HEK293 (cell line): ENCODE data around the gene ARHGAP25.

Experiments used
- CTCF ChIA-PET: fragments of 350-600 bp; formaldehyde crosslinking; extraction: SDS; loops from one replicate; lab custom pipeline; 2021; ENCODE audit warnings: antibody characterized with exemption; lab: Yijun Ruan, JAX
- POLR2A ChIA-PET: fragments of 300-600 bp; formaldehyde crosslinking; extraction: SDS; loops from one replicate; lab custom pipeline; 2020; ENCODE audit warnings: antibody characterized with exemption, inconsistent platforms; lab: Yijun Ruan, JAX
- H3K27ac ChIP-seq: fragments of 200-500 bp; sonication (Bioruptor generic); 2 replicates; pipeline ENCODE4 v1.5.1; 2014; ENCODE audit warnings: low read depth, low read length, control low read depth, inconsistent platforms; ENCODE audit errors: extremely low read depth
- H3K36me3 ChIP-seq, 2 experiments: fragments of 200-500 bp in 1 of 2; sonication (Bioruptor generic) in 1 of 2; 1 replicate in 1 of 2; 2 replicates in 1 of 2; pipeline ENCODE4 v1.5.1; 2014 to 2017; ENCODE audit warnings: inconsistent platforms in 2 of 2, low read length in 2 of 2; ENCODE audit not compliant: control insufficient read depth in 2 of 2, insufficient read depth in 1 of 2
- H3K4me1 ChIP-seq: fragments of 200-500 bp; sonication (Bioruptor generic); 2 replicates; pipeline ENCODE4 v1.5.1; 2014; ENCODE audit warnings: mild to moderate bottlenecking, low read length, inconsistent platforms; ENCODE audit not compliant: control insufficient read depth, insufficient read depth
- H3K4me3 ChIP-seq: 2 replicates; pipeline ENCODE4 v1.5.1; 2011; ENCODE audit warnings: low read depth, mild to moderate bottlenecking, control low read depth, low read length, moderate library complexity
- H3K9me3 ChIP-seq: fragments of 200-500 bp; sonication (Bioruptor generic); 2 replicates; pipeline ENCODE4 v1.5.1; 2014; ENCODE audit warnings: low read depth, low read length, inconsistent platforms; ENCODE audit not compliant: control insufficient read depth, insufficient read depth
- BCL6B ChIP-seq: fragments of 450-650 bp; formaldehyde crosslinking; IDR thresholded peaks from 2 replicates; pipeline ENCODE4 v1.5.1; 2017; ENCODE audit warnings: missing biosample characterization, missing genetic modification characterization
- GLIS2 ChIP-seq: fragments of 450-650 bp; formaldehyde crosslinking; IDR thresholded peaks from 2 replicates; pipeline ENCODE4 v1.5.1; 2016; ENCODE audit warnings: missing biosample characterization, missing genetic modification characterization
- KLF9 ChIP-seq: fragments of 450-650 bp; formaldehyde crosslinking; IDR thresholded peaks from 2 replicates; pipeline ENCODE4 v1.5.1; 2016; ENCODE audit warnings: missing biosample characterization, missing genetic modification characterization, low read depth
- MYNN ChIP-seq: fragments of 450-650 bp; formaldehyde crosslinking; IDR thresholded peaks from 2 replicates; pipeline ENCODE4 v1.5.1; 2016; ENCODE audit warnings: missing biosample characterization, missing genetic modification characterization, borderline replicate concordance
- MZF1 ChIP-seq: fragments of 450-650 bp; formaldehyde crosslinking; IDR thresholded peaks from 2 replicates; pipeline ENCODE4 v1.5.1; 2017; ENCODE audit warnings: missing biosample characterization, missing genetic modification characterization, borderline replicate concordance
- OVOL3 ChIP-seq: fragments of 450-650 bp; formaldehyde crosslinking; IDR thresholded peaks from 2 replicates; pipeline ENCODE4 v1.5.1; 2016; ENCODE audit warnings: missing biosample characterization, missing genetic modification characterization
- PBX3 ChIP-seq: sonication (generic); formaldehyde crosslinking; IDR thresholded peaks from 2 replicates; pipeline ENCODE4 v1.8.1; 2022; ENCODE audit warnings: mild to moderate bottlenecking, moderate library complexity, missing genetic modification reagents
- TCF7L2 ChIP-seq: IDR thresholded peaks from 2 replicates; pipeline ENCODE4 v1.6.1; 2011; ENCODE audit warnings: low read depth, mild to moderate bottlenecking, inconsistent platforms, low read length, moderate library complexity, borderline replicate concordance
- ZBTB11 ChIP-seq: fragments of 450-650 bp; formaldehyde crosslinking; conservative IDR thresholded peaks from 2 replicates; pipeline ENCODE4 v1.5.1; 2016; ENCODE audit warnings: low read depth, missing biosample characterization, missing genetic modification characterization
- ZBTB17 ChIP-seq: fragments of 450-650 bp; formaldehyde crosslinking; IDR thresholded peaks from 2 replicates; pipeline ENCODE4 v1.5.1; 2016; ENCODE audit warnings: missing biosample characterization, missing genetic modification characterization
- ZBTB7A ChIP-seq: fragments of 450-650 bp; formaldehyde crosslinking; IDR thresholded peaks from 2 replicates; pipeline ENCODE4 v1.5.1; 2016; ENCODE audit warnings: low read depth, missing biosample characterization, missing genetic modification characterization
- ZNF184 ChIP-seq: fragments of 450-650 bp; IDR thresholded peaks from 2 replicates; pipeline ENCODE4 v1.5.1; 2018; ENCODE audit warnings: missing biosample characterization, mild to moderate bottlenecking, missing genetic modification characterization
- ZNF280C ChIP-seq: fragments of 450-650 bp; formaldehyde crosslinking; IDR thresholded peaks from 2 replicates; pipeline ENCODE4 v1.5.1; 2016; ENCODE audit warnings: missing biosample characterization, missing genetic modification characterization
- ZNF350 ChIP-seq: fragments of 450-650 bp; formaldehyde crosslinking; IDR thresholded peaks from 2 replicates; pipeline ENCODE4 v1.5.0; 2017; ENCODE audit warnings: missing biosample characterization, mild to moderate bottlenecking, missing genetic modification characterization
- ZNF362 ChIP-seq: fragments of 450-650 bp; formaldehyde crosslinking; IDR thresholded peaks from 2 replicates; pipeline ENCODE4 v1.5.1; 2016; ENCODE audit warnings: missing biosample characterization, missing genetic modification characterization
- ZNF366 ChIP-seq: fragments of 450-650 bp; formaldehyde crosslinking; conservative IDR thresholded peaks from 2 replicates; pipeline ENCODE4 v1.5.1; 2016; ENCODE audit warnings: missing biosample characterization, missing genetic modification characterization
- ZNF37A ChIP-seq: fragments of 450-650 bp; IDR thresholded peaks from 2 replicates; pipeline ENCODE4 v1.5.1; 2018; ENCODE audit warnings: missing biosample characterization, missing genetic modification characterization
- ZNF416 ChIP-seq: fragments of 450-650 bp; formaldehyde crosslinking; IDR thresholded peaks from 2 replicates; pipeline ENCODE4 v1.5.1; 2016; ENCODE audit warnings: missing biosample characterization, missing genetic modification characterization
- ZNF610 ChIP-seq: fragments of 450-650 bp; formaldehyde crosslinking; IDR thresholded peaks from 2 replicates; pipeline ENCODE4 v1.5.1; 2016; ENCODE audit warnings: missing biosample characterization, missing genetic modification characterization, borderline replicate concordance
- ZNF654 ChIP-seq: fragments of 450-650 bp; formaldehyde crosslinking; IDR thresholded peaks from 2 replicates; pipeline ENCODE4 v1.5.1; 2016; ENCODE audit warnings: low read depth, missing biosample characterization, missing genetic modification characterization
- ZNF660 ChIP-seq: fragments of 450-650 bp; IDR thresholded peaks from 2 replicates; pipeline ENCODE4 v1.5.1; 2018; ENCODE audit warnings: missing biosample characterization, mild to moderate bottlenecking, missing genetic modification characterization
- ZNF670 ChIP-seq: fragments of 450-650 bp; formaldehyde crosslinking; IDR thresholded peaks from 2 replicates; pipeline ENCODE4 v1.5.1; 2016; ENCODE audit warnings: missing biosample characterization, missing genetic modification characterization, low read depth
- ZSCAN18 ChIP-seq: fragments of 450-650 bp; formaldehyde crosslinking; IDR thresholded peaks from 2 replicates; pipeline ENCODE4 v1.5.1; 2016; ENCODE audit warnings: missing biosample characterization, missing genetic modification characterization
- ZXDB ChIP-seq: fragments of 450-650 bp; formaldehyde crosslinking; IDR thresholded peaks from 2 replicates; pipeline ENCODE4 v1.5.1; 2016; ENCODE audit warnings: missing biosample characterization, missing genetic modification characterization

ARHGAP25 gene

GRCh38 chr2:68824831-68825230, 90.2 kb downstream of the ARHGAP25 start:
- H3K36me3 ChIP-seq = no peaks in the 10 kb centered on the region
- H3K27ac ChIP-seq = no peak overlapping the region
- H3K4me3 ChIP-seq = no peak overlapping the region
- ChIA-PET POLR2A (no interaction called here), CTCF (interaction anchor here (0.7 to 1.0 kb wide), 2 partner anchors 11 to 14 kb away, joined by 3 read pairs; no protein-coding TSS in a partner anchor)
- no peaks in the 10 kb centered on the region for H3K9me3 ChIP-seq
- no peak for TF ChIP-seq ZNF366 (tag by site-specific recombination)
- TF ChIP-seq ZXDB (tag by site-specific recombination) = no peak
- no peak for TF ChIP-seq OVOL3 (tag by site-specific recombination)
- no peak for TF ChIP-seq ZNF184 (tag by site-specific recombination)
- TF ChIP-seq PBX3 = no peak
- no peak for TF ChIP-seq ZNF280C (tag by site-specific recombination)
- TF ChIP-seq ZBTB7A (tag by site-specific recombination) = no peak
- no peak for TF ChIP-seq ZNF670
- no peak for TF ChIP-seq BCL6B
- no peak for TF ChIP-seq ZNF362 (tag by site-specific recombination)
- no peak for TF ChIP-seq ZNF416 (tag by site-specific recombination)
- TF ChIP-seq ZSCAN18 (tag by site-specific recombination) = no peak
- TF ChIP-seq ZNF350 (tag by site-specific recombination) = no peak
- TF ChIP-seq ZNF660 (tag by site-specific recombination) = no peak
- no peak for TF ChIP-seq ZNF610 (tag by site-specific recombination)
- TF ChIP-seq KLF9 (tag by site-specific recombination) = no peak
- TF ChIP-seq MZF1 (tag by site-specific recombination) = no peak
- TF ChIP-seq ZBTB17 (tag by site-specific recombination) = no peak
- no peak for TF ChIP-seq MYNN (tag by site-specific recombination)
- no peak for TF ChIP-seq GLIS2
- H3K4me1 ChIP-seq = peaks cover 8% of the 10 kb centered on the region

GRCh38 chr2:68825866-68826265, 91.3 kb downstream of the ARHGAP25 start:
- CTCF ChIA-PET = no interaction called here
- Histone ChIP-seq H3K27ac (no peak overlapping the region), H3K4me3 (no peak overlapping the region), H3K4me1 (peaks cover 8% of the 10 kb centered on the region), H3K36me3 (no peaks in the 10 kb centered on the region), H3K9me3 (no peaks in the 10 kb centered on the region)
- POLR2A ChIA-PET = no interaction called here
- TF ChIP-seq ZBTB11 (tag by site-specific recombination) (no peak), ZNF654 (tag by site-specific recombination) (no peak), TCF7L2 (no peak), ZNF37A (tag by site-specific recombination) (no peak), OVOL3 (tag by site-specific recombination) (no peak)
